ENCODE results near the gene EREG. TPM values are rescaled to one million over a fixed set of nuclear protein-coding genes. Genes with fewer than 3 reads are reported as not detected.
A peak's percentile ranks its signal among the peaks of the same experiment; 100 is the strongest.
"Not testable (repeated sequence)": the region's sequence is repeated elsewhere in the genome, so short reads cannot be mapped to it uniquely, and the experiment has no call there.

EREG gene
- total and polyA plus RNA-seq, 5 donors, result 0.08 to 0.29 (median 0.18) TPM

DNA sequence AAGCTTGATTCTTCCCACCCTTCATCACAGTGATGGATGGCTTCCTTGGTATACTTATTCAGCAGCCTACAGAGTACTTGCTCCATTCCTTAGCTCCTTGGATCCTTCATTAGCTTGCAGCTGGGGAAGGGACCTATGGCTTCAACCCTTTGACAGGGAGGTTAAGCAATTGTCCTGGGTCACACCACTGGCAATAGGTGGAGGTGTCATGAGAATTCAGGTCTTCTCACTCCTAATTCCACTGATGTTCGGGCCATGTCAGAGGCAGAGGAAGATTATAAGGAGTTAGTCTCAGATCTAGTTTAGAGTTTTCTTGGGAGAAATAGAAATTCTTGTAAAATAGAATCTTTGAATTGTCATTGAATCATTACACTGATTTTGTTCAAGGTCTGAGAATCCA is 24.5 kb downstream of the EREG start:
- Histone ChIP-seq H3K4me1 (ENCODE audit: control insufficient read depth, insufficient read depth, low read length) (no peaks in the 10 kb centered on the region), H3K9me3 (ENCODE audit: control insufficient read depth, low read length) (no peaks in the 10 kb centered on the region), H3K27ac (ENCODE audit: low read length) (no peak overlapping the region), H3K27me3 (ENCODE audit: control insufficient read depth, insufficient read depth) (no peaks in the 10 kb centered on the region), H3K4me3 (ENCODE audit: low read length) (no peak overlapping the region)
- intact Hi-C loops (cut with DNase I), result no loop called here
- WGBS, result 98% methylated on average over 1 of the region's 1 CpG
- DNase-seq (no peak), ATAC-seq (no peak)

DNA sequence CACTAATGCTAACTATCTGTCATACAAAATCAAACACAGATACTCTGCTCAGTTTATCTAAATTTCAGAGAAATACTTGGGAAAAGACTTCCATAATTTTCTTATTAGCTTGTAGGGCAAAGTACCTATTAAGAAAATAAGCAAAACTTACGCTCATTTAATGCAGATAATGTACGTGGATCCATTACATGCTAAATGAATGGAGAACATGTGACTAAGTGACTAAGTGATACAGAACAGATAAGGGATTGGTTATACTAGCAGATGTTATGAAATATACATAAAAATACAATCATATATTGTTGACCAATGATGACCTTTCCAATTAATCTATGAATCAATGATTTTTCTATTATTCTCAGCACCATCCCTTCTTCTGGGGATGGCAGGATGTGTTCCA is 25.7 kb downstream of the EREG start:
- no peak overlapping the region for H3K27ac ChIP-seq (ENCODE audit: low read length)
- H3K4me3 ChIP-seq (ENCODE audit: low read length), result no peak overlapping the region
- H3K9me3 ChIP-seq (ENCODE audit: control insufficient read depth, low read length), result no peaks in the 10 kb centered on the region
- H3K27me3 ChIP-seq (ENCODE audit: control insufficient read depth, insufficient read depth), result no peaks in the 10 kb centered on the region
- WGBS, result 92% methylated on average over 2 of the region's 2 CpGs
- intact Hi-C loops (cut with DNase I), result no loop called here
- H3K4me1 ChIP-seq (ENCODE audit: control insufficient read depth, insufficient read depth, low read length), result no peaks in the 10 kb centered on the region
- ATAC-seq (no peak), DNase-seq (no peak)

DNA sequence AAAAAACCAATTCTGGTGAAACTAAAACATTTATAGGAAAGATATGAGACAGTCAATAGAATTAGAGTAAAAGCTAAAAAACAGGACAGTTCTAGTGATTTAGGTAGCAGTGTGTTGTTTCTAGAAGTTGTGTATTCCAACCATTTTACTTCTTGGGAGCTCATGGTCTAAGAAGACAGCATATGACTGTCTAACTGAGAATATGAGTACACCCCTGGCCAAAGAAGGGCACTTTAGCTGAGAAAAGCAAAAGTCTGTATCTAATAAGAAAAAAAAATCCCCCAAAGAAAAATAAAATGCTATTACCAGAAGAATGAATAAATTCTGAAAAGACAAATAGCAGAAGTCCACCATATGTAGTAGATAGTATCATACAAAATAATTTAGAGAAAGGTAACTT is 26.4 kb downstream of the EREG start:
- H3K27ac ChIP-seq (ENCODE audit: low read length), result no peak overlapping the region
- DNase-seq (no peak), ATAC-seq (no peak)
- no peaks in the 10 kb centered on the region for H3K4me1 ChIP-seq (ENCODE audit: control insufficient read depth, insufficient read depth, low read length)
- no peak overlapping the region for H3K4me3 ChIP-seq (ENCODE audit: low read length)
- H3K9me3 ChIP-seq (ENCODE audit: control insufficient read depth, low read length), result no peaks in the 10 kb centered on the region
- intact Hi-C loops (cut with DNase I), result no loop called here
- no peaks in the 10 kb centered on the region for H3K27me3 ChIP-seq (ENCODE audit: control insufficient read depth, insufficient read depth)

DNA sequence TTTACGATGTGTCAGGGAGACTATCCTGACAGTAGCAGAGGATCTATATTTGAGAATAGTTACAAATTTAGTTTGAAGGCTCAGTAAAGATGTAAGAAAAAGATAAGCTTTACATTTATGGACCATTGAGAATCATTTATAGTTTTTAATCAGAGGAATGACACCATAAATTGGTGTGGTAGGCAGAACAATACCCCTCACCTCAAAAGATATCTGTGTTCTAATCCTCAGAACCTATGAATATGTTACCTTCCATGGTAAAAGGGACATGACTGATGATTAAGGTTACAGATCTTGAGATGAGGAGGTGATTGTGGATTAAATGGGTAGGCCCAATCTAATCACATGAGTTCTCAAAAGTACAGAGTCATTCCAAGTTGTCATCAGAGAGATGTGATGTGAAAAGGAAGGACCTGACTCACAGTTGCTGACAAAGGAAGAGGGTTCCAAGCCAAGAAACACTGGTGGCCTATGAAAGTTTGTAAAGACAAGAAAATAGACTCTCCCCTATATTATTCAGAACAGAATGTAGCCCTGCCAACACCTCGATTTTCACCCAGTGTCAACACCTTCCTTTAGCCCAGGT is 27.0 kb downstream of the EREG start:
- ATAC-seq, result peak; percentile 41 to 65
- H3K4me3 ChIP-seq (ENCODE audit: low read length), result no peak overlapping the region
- 73% methylated on average over 2 of the region's 2 CpGs for WGBS
- DNase-seq, result no peak
- no peaks in the 10 kb centered on the region for H3K27me3 ChIP-seq (ENCODE audit: control insufficient read depth, insufficient read depth)
- no peaks in the 10 kb centered on the region for H3K9me3 ChIP-seq (ENCODE audit: control insufficient read depth, low read length)
- H3K27ac ChIP-seq (ENCODE audit: low read length), result no peak overlapping the region
- intact Hi-C loops (cut with DNase I), result no loop called here
- no peaks in the 10 kb centered on the region for H3K4me1 ChIP-seq (ENCODE audit: control insufficient read depth, insufficient read depth, low read length)

DNA sequence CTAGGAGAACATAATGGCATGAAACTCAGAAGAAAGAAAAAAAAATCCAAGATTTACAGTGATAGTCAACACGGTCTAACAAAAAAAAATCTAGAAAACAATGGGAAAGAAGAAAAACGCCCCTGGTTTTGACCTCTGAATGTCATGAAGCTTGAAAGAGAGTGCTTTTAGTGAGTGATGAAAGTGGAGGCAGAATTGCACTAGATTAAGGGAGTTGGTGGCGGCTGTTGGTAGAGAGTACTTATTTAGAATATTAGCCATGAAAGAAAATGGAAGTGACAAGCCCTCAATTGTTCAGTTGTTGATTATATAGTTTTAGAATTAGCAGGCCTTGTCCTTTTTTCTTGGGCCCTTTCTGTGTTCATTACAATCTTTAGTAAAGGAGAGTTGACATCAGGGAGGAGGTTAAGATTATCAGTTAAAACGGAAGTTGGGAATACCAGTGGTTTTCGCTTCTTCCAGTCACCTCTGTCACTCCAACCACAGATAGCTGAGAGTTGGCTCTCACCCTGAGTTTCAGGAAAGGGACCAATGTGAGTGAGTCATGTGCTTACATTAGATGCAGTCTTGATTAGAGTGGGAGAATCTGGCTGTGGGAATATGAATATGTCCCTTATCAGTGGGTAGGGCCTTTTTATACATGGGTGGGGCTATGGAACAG is 29.7 kb downstream of the EREG start:
- Histone ChIP-seq H3K27ac (ENCODE audit: low read length) (no peak overlapping the region), H3K9me3 (ENCODE audit: control insufficient read depth, low read length) (no peaks in the 10 kb centered on the region), H3K27me3 (ENCODE audit: control insufficient read depth, insufficient read depth) (no peaks in the 10 kb centered on the region), H3K4me3 (ENCODE audit: low read length) (no peak overlapping the region), H3K4me1 (ENCODE audit: control insufficient read depth, insufficient read depth, low read length) (no peaks in the 10 kb centered on the region)
- DNase-seq (no peak), ATAC-seq (peak in 1 of 2 donors; percentile 21)
- intact Hi-C loops (cut with DNase I), result no loop called here
- 64% methylated on average over 5 of the region's 5 CpGs for WGBS

DNA sequence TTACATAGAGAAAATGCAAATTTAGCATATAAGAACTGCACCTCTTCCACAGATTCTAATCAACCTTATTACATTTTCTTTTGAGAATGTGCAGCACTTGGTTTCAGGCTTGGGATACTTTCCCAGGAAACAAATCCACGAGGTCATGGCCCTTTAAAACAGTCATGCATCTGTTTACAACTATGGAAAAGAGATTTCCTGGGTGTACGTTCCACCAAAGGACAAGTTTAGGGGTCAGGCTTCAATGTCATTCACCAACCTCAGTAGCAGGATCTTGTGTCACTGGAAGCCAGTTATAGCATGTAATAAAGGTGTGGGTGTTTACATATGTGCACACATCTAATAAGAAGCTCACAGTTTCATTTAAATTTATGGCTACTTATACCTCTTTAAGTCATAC is 30.7 kb downstream of the EREG start:
- no peak for ATAC-seq
- WGBS, result 48% methylated on average over 2 of the region's 2 CpGs
- no peak for DNase-seq
- H3K27ac ChIP-seq (ENCODE audit: low read length), result no peak overlapping the region
- no peaks in the 10 kb centered on the region for H3K27me3 ChIP-seq (ENCODE audit: control insufficient read depth, insufficient read depth)
- intact Hi-C loops (cut with DNase I), result no loop called here
- no peak overlapping the region for H3K4me3 ChIP-seq (ENCODE audit: low read length)
- no peaks in the 10 kb centered on the region for H3K9me3 ChIP-seq (ENCODE audit: control insufficient read depth, low read length)
- H3K4me1 ChIP-seq (ENCODE audit: control insufficient read depth, insufficient read depth, low read length), result no peaks in the 10 kb centered on the region

DNA sequence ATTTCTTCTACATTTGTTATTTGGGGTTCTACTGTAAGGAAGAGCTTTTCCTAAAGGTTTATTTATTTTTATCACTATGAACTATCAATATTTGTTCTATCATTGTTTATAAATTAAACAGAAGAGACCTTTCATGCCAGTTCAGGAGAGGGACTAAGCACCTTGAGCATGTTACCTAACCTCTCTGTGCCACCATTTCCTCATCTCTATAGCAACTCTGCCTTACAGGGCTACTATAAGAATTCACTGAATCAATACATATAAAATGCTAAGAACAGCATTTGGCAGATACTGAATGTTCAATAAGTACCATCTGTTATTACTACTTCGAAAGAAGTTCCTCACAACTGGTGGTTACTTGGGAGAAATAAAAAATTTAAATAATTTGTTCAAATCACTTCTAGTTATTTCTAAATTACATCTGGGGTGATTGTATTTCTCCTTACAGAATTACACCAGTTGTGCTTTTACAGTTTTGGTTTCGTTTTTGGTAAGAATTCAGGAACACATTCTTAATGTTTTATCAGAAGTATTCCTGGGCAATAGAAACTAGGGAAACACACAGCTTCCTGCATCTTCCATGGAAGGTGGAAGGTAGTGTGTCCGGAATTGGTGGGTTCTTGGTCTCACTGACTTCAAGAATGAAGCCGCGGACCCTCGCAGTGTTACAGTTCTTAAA is 32.9 kb downstream of the EREG start:
- intact Hi-C loops (cut with DNase I), result no loop called here
- Histone ChIP-seq H3K4me1 (ENCODE audit: control insufficient read depth, insufficient read depth, low read length) (no peaks in the 10 kb centered on the region), H3K27ac (ENCODE audit: low read length) (no peak overlapping the region), H3K9me3 (ENCODE audit: control insufficient read depth, low read length) (no peaks in the 10 kb centered on the region), H3K27me3 (ENCODE audit: control insufficient read depth, insufficient read depth) (no peaks in the 10 kb centered on the region), H3K4me3 (ENCODE audit: low read length) (peak overlapping the region; percentile 40)
- peak in 1 of 3 donors; percentile 48 for DNase-seq
- 64% methylated on average over 6 of the region's 6 CpGs for whole genome bisulfite sequencing
- ATAC-seq, result no peak

DNA sequence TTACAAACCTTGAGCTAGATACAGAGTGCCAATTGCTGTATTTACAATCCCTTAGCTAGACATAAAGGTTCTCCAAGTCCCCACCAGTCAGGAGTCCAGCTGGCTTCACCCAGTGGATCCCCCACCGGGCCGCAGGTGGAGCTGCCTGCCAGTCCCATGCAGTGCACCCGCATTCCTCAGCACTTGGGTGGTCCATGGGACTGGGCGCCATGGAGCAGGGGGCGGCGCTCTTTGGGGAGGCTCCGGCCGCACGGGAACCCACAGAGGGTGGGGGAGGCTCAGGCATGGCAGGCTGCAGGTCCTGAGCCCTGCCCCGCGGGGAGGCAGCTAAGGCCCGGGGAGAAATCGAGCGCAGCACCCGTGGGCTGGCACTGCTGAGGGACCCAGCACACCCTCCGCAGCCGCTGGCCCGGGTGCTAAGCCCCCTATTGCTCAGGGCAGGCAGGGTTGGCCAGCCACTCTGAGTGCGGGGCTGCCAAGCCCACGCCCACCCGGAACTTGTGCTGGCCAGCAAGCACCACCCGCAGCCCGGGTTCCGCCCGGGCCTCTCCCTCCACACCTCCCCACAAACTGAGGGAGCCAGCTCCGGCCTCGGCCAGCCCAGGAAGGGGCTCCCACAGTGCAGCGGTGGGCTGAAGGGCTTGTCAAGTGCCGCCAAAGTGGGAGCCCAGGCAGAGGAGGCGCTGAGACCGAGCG is 34.1 kb downstream of the EREG start:
- H3K9me3 ChIP-seq (ENCODE audit: control insufficient read depth, low read length); H3K4me1 ChIP-seq (ENCODE audit: control insufficient read depth, insufficient read depth, low read length); H3K27me3 ChIP-seq (ENCODE audit: control insufficient read depth, insufficient read depth); H3K27ac ChIP-seq (ENCODE audit: low read length); intact Hi-C loops (cut with DNase I); ATAC-seq; H3K4me3 ChIP-seq (ENCODE audit: low read length): not testable (repeated sequence)
- WGBS, result 90% methylated on average over 32 of the region's 32 CpGs
- peak in 2 of 3 donors; percentile 45 to 53 for DNase-seq

DNA sequence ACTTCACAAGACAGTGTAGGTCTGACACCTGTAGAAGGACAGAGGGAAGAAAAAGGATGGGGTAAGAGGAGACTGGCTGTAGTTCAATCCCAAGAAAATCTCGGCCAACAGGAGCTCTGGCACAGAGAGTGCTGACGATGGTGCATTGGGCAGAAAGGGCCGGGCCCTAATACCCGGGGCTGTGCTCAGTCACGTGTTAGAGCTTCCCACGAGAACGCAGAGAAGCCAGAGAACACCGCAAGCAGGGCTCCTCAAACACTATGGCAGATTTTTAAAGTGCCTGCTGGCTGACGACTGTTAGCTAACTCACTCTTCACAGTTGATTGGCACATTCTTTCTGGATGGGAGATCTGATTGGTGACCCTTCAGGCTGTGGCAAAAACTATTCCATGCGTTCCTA is 35.5 kb downstream of the EREG start:
- Histone ChIP-seq H3K27ac (ENCODE audit: low read length) (no peak overlapping the region), H3K4me3 (ENCODE audit: low read length) (no peak overlapping the region), H3K4me1 (ENCODE audit: control insufficient read depth, insufficient read depth, low read length) (no peaks in the 10 kb centered on the region), H3K9me3 (ENCODE audit: control insufficient read depth, low read length) (no peaks in the 10 kb centered on the region), H3K27me3 (ENCODE audit: control insufficient read depth, insufficient read depth) (no peaks in the 10 kb centered on the region)
- ATAC-seq (no peak), DNase-seq (peak in 1 of 3 donors; percentile 28)
- intact Hi-C loops (cut with DNase I), result no loop called here
- 86% methylated on average over 10 of the region's 10 CpGs for WGBS

DNA sequence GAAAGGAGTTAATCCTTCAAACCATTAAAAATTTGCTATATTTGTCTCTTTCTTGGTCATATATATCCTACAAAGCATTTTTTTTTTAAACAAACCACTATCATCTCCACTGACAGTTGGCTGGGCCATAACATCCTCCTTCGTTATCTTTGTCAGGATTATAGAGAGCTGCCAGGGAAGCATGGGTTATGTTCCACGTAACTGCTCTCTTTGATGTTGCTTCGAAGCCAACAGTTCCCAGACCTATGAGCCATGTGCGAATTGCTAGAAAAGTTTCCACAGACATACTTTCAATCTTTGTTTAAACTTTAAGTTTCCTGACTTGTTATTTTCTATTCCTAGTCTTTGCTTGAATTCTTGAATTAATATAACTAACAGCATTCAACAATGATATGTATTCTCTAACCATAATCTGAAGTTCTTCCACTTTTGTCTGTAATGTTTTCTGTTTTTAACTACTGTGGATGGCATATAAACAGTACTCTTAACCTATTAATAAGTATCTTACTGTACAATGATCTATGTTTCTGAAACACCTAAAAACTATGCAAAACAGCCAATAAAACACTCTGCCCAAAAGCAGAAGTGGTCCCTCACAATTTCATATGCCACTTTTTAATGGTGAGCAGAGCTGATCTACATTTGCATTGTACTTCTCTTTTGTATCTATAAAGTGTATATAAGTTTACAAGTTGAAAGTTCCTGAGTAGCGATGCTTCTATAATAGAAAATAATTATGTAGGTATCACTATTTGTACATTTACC is 37.9 kb downstream of the EREG start:
- no peaks in the 10 kb centered on the region for H3K9me3 ChIP-seq (ENCODE audit: control insufficient read depth, low read length)
- 48% methylated on average over 5 of the region's 5 CpGs for WGBS
- no peaks in the 10 kb centered on the region for H3K27me3 ChIP-seq (ENCODE audit: control insufficient read depth, insufficient read depth)
- H3K4me3 ChIP-seq (ENCODE audit: low read length), result no peak overlapping the region
- DNase-seq, result no peak
- no peaks in the 10 kb centered on the region for H3K4me1 ChIP-seq (ENCODE audit: control insufficient read depth, insufficient read depth, low read length)
- no peak for ATAC-seq
- no peak overlapping the region for H3K27ac ChIP-seq (ENCODE audit: low read length)
- intact Hi-C loops (cut with DNase I), result no loop called here

DNA sequence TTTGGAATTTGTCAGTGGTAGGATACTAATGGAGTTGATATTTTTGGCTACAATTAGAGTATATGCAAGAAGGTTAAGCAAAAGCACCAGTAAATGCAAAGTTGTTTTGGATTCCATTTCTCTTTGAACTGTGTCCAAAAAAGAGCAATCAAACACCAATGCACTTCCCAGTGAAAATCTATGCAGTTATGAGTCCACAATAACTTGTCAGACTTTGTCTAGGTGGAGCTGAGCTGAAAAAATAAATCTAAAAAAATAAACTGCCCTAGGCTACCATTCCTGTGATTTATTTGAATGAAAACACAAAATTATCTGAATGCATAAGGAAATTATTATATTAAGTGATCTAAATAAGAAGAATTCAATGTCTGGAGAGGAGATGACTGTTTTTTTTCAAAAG is 42.9 kb downstream of the EREG start:
- no peak overlapping the region for H3K27ac ChIP-seq (ENCODE audit: low read length)
- H3K9me3 ChIP-seq (ENCODE audit: control insufficient read depth, low read length), result no peaks in the 10 kb centered on the region
- no peak for DNase-seq
- H3K4me3 ChIP-seq (ENCODE audit: low read length), result no peak overlapping the region
- intact Hi-C loops (cut with DNase I), result no loop called here
- no peak for ATAC-seq
- H3K27me3 ChIP-seq (ENCODE audit: control insufficient read depth, insufficient read depth), result no peaks in the 10 kb centered on the region
- no peaks in the 10 kb centered on the region for H3K4me1 ChIP-seq (ENCODE audit: control insufficient read depth, insufficient read depth, low read length)

Measured in right cardiac atrium (tissue), 5 donors.